ENCODE results near the gene SMARCA2. TPM values are rescaled to one million over a fixed set of nuclear protein-coding genes. Genes with fewer than 3 reads are reported as not detected.

Gene SMARCA2
- total RNA-seq, 1 donor from 2014 or later, result 98.0 TPM

GRCh38 chr9:2152966-2153629, 138.0 kb downstream of the SMARCA2 start:
- peaks cover 32% of the 10 kb centered on the region for H3K4me1 ChIP-seq
- intact Hi-C loops (cut with micrococcal nuclease), result no loop called here
- H3K9me3 ChIP-seq (replicated peaks), result no peaks in the 10 kb centered on the region
- H3K27ac ChIP-seq (replicated peaks), result no peak overlapping the region
- TF ChIP-seq, protein P1, sequence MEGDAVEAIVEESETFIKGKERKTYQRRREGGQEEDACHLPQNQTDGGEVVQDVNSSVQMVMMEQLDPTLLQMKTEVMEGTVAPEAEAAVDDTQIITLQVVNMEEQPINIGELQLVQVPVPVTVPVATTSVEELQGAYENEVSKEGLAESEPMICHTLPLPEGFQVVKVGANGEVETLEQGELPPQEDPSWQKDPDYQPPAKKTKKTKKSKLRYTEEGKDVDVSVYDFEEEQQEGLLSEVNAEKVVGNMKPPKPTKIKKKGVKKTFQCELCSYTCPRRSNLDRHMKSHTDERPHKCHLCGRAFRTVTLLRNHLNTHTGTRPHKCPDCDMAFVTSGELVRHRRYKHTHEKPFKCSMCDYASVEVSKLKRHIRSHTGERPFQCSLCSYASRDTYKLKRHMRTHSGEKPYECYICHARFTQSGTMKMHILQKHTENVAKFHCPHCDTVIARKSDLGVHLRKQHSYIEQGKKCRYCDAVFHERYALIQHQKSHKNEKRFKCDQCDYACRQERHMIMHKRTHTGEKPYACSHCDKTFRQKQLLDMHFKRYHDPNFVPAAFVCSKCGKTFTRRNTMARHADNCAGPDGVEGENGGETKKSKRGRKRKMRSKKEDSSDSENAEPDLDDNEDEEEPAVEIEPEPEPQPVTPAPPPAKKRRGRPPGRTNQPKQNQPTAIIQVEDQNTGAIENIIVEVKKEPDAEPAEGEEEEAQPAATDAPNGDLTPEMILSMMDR (IDR thresholded peaks at IDR 0.05; ENCODE audit: borderline replicate concordance), result no peak
- H3K36me3 ChIP-seq, result no peaks in the 10 kb centered on the region
- no peaks in the 10 kb centered on the region for H3K27me3 ChIP-seq (ENCODE audit: low read depth)
- DNase-seq, result no peak
- no peak overlapping the region for H3K4me3 ChIP-seq

DNA sequence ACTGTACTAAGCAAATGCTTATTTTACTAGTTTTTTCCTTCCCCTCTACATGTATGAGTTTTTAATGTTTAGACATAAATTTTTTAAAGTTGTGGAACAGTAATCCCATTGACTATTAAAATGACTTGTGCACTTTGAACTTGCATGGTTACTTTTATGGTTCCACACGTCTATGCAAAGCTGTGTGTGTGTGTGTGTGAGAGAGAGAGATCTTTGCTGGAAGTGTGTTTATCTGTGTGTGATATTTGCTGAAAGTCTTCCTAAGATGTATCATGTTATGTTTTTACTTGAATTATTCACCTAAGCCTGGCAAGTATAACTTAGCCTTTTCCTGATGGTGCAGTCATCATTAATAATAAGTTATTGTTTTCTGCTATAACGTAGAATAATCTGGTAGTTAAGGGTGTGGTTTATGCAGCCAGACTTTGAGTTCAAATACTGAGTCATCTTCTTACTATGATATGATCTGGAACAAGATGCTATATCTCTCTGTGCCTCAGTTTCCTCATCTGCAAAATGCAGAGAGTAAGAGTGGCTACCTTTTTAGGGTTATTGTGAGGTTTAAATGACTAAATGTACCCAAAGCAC, 138.6 kb downstream of the SMARCA2 start:
- Histone ChIP-seq H3K36me3 (no peaks in the 10 kb centered on the region), H3K9me3 (replicated peaks) (no peaks in the 10 kb centered on the region), H3K4me1 (peaks cover 38% of the 10 kb centered on the region), H3K27ac (replicated peaks) (no peak overlapping the region), H3K27me3 (ENCODE audit: low read depth) (no peaks in the 10 kb centered on the region), H3K4me3 (no peak overlapping the region)
- TF ChIP-seq, protein P1 (IDR thresholded peaks at IDR 0.05; ENCODE audit: borderline replicate concordance), result no peak
- DNase-seq, result no peak
- intact Hi-C loops (cut with micrococcal nuclease), result no loop called here

DNA sequence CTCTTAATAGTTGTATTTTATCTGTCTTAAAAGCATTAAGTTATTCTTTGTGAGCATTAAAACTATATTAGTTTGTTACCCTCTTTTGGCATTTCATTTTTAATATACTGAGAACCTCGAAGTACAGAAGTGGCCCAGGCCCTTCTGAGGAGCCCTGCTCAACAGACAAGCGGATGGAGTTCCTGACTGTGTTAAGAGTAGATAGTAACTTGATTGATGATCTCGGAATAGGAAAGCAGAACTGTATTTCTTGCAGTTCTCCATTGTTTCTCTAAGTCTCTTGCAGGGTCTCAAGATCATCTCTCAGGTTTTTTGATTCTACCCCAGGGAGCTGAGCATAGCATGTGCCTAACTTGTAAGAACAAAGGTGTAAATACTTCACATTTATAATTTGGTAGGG, 139.6 kb downstream of the SMARCA2 start:
- TF ChIP-seq, protein P1 (IDR thresholded peaks at IDR 0.05; ENCODE audit: borderline replicate concordance), result no peak
- intact Hi-C loops (cut with micrococcal nuclease), result no loop called here
- no peak overlapping the region for H3K4me3 ChIP-seq
- H3K36me3 ChIP-seq, result no peaks in the 10 kb centered on the region
- no peak overlapping the region for H3K27ac ChIP-seq (replicated peaks)
- H3K4me1 ChIP-seq, result peaks cover 40% of the 10 kb centered on the region
- no peak for DNase-seq
- H3K27me3 ChIP-seq (ENCODE audit: low read depth), result no peaks in the 10 kb centered on the region
- no peaks in the 10 kb centered on the region for H3K9me3 ChIP-seq (replicated peaks)

DNA sequence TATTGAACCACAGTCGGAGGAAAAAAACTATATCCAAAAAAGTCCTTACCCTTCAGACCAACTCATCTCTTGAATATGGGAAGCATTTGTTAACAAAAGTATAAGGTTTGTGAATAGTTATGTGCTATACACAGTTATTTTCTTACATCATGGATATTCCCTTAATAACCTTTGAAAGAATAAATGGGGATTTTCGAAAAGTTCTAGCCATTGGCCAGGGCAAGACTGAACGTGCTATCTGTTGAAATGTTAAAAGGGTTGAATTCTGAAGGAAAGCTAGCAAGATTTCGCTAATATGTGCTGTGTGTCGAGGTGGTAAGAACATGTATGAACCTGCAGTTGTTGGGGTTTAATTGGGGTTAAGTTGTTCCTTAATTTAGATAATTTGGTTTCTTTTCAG, 140.8 kb downstream of the SMARCA2 start:
- no peaks in the 10 kb centered on the region for H3K36me3 ChIP-seq
- TF ChIP-seq, protein P1 (IDR thresholded peaks at IDR 0.05; ENCODE audit: borderline replicate concordance), result no peak
- intact Hi-C loops (cut with micrococcal nuclease), result no loop called here
- H3K4me3 ChIP-seq, result no peak overlapping the region
- DNase-seq, result no peak
- no peak overlapping the region for H3K27ac ChIP-seq (replicated peaks)
- no peaks in the 10 kb centered on the region for H3K9me3 ChIP-seq (replicated peaks)
- H3K27me3 ChIP-seq (ENCODE audit: low read depth), result no peaks in the 10 kb centered on the region
- H3K4me1 ChIP-seq, result peaks cover 53% of the 10 kb centered on the region

GRCh38 chr9:2157277-2158110, 142.3 kb downstream of the SMARCA2 start:
- intact Hi-C loops (cut with micrococcal nuclease), result no loop called here
- H3K9me3 ChIP-seq (replicated peaks), result no peaks in the 10 kb centered on the region
- peaks cover 8% of the 10 kb centered on the region for H3K36me3 ChIP-seq
- peak overlapping the region; percentile 68 for H3K4me3 ChIP-seq
- no peaks in the 10 kb centered on the region for H3K27me3 ChIP-seq (ENCODE audit: low read depth)
- peaks cover 56% of the 10 kb centered on the region for H3K4me1 ChIP-seq
- TF ChIP-seq, protein P1 (IDR thresholded peaks at IDR 0.05; ENCODE audit: borderline replicate concordance), result no peak
- H3K27ac ChIP-seq (replicated peaks), result peak overlapping the region; percentile 77
- peak; percentile 24 for DNase-seq

All from left ventricle myocardium inferior (tissue), 1 donor.